T47D (cell line): Measurements from ENCODE around the gene ZNF668.

Source experiments
- DNase-seq, 2 experiments: peaks; one replicate each; pipeline versions ENCODE4 v3.0.0 to v3.0.0-alpha.2; 2011 to 2012; ENCODE audit warnings: low read depth in 1 of 2, low spot score in 1 of 2
- JUND ChIP-seq: IDR thresholded peaks from 2 replicates; pipeline ENCODE4 v1.6.1; 2012; ENCODE audit warnings: low read depth
- in situ Hi-C: cut with HindIII; loops from 2 replicates; pipeline ENCODE4 v1.10.0; 2016; ENCODE audit warnings: low sequenced_read_pairs, low pct_unique_long_range_greater_than_20kb

Gene ZNF668

GRCh38 chr16:31073142-31073969 lies 684 bp downstream of the ZNF668 start:
- in situ Hi-C loops, result no loop called here
- TF ChIP-seq JUND, result no peak
- DNase-seq, result peak; percentile 86 to 92

DNA sequence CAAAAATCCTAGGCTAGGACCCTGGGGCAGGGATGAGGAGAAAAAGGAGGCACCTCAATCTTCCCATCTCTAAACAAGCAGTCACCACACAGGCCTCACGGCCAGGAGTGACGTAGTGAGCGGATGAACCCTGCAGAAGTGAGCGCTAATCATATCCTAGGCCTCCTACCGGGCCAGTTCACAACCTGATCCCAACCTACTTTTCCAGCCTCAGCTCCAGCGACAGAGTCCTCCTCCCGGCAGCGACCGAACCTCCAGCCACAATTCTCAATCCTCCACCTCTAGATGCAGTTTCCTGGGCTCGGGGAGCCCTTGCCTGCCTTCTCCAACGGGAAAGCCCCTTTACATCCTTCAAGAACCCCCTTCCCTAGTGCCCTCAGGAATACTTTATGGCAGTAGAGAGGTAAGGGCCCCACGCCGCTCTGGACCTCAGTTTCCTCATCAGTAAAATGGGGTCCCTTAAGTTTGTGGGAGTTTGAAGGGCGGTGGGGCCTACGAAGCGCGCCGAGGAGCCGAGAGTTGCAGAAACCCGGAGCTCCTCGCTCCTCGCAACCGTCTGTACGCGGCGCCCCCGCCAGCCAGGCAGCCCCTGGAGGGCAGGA lies 1.4 kb downstream of the ZNF668 start:
- in situ Hi-C loops, result no loop called here
- no peak for TF ChIP-seq JUND
- DNase-seq, result peak; percentile 70 to 81

GRCh38 chr16:31071861-31072260 lies 2.2 kb downstream of the ZNF668 start:
- no peak for DNase-seq
- in situ Hi-C loops, result no loop called here
- no peak for TF ChIP-seq JUND

DNA sequence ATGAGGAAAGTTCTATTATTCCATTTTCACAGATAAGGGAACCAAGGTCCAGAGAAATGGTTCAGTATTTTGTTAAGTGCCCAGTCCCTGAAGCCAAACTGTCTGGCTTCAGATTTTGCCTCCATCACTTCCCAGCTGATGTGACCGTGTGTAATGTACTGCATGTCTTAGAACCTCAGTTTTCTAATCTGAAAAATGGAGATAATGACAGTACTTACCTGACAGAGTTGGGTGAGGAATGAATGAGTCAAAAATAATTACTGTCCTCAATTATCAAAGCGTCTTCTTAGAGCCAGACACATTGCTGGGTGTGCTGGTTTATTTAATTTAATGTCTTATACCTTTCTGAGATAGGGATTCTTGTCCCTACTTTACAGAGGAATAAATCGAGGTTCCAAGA lies 6.7 kb downstream of the ZNF668 start:
- DNase-seq, result no peak
- in situ Hi-C loops, result no loop called here
- TF ChIP-seq JUND, result no peak

- in situ Hi-C loops, result no loop called here
- DNase-seq, result no peak
- no peak for TF ChIP-seq JUND
Observed at GRCh38 chr16:31064882-31065461, 9.1 kb downstream of the ZNF668 start.

GRCh38 chr16:31063843-31064611 lies 10.0 kb downstream of the ZNF668 start:
- no peak for DNase-seq
- in situ Hi-C loops, result no loop called here
- TF ChIP-seq JUND, result no peak

DNA sequence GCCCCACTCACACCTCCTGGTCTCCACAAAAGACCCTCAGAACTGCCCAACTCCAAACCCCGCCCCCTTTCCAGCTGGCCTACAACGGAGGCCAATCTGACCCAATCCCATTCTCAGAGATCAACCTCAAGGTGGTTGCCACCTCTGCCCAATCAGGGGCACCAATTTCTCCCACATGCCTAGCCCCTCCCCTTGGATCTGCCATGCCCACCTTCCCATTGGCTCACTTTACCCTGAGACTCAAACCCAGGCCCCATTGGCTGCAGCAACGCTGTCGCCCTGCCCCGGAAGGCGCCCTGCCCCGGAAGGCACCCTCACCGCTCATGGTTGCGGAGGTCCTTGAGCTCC lies 10.6 kb downstream of the ZNF668 start:
- in situ Hi-C loops, result no loop called here
- no peak for DNase-seq
- TF ChIP-seq JUND, result no peak

DNA sequence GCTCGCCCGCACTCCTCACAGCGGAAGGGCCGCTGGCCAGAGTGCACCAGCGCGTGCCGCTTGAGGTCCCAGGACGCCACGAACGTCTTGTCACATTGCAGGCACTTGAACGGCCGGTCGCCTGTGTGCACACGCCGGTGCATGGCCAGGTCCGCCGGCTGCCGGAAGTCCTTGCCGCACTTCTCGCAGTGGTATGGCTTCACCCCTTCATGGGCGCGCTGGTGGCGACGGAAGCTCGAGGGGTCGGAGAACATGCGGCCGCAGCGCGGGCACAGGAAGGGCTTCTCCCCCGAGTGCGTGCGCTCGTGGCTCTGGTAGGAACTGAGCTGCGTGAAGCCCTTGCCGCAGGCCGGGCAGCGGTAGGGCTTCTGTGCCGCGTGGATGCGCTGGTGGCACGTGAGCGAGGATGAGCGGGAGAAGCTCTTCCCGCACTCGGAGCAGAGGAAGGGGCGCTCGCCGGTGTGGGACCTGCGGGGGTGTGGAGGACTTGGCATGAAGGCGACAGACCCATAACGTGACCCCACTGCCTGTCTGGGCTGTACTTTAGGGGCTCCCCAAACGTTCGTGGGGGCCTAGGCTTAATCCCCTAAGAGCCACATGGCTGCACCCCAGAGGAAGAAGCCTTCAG lies 12.1 kb downstream of the ZNF668 start:
- no peak for DNase-seq
- in situ Hi-C loops, result no loop called here

GRCh38 chr16:31061126-31061812 lies 12.8 kb downstream of the ZNF668 start:
- in situ Hi-C loops, result no loop called here
- no peak for TF ChIP-seq JUND
- DNase-seq, result no peak

More for the DNA sequence above, 12.1 kb downstream of the ZNF668 start:
- TF ChIP-seq JUND, result no peak

GRCh38 chr16:31055613-31056012 lies 18.4 kb downstream of the ZNF668 start:
- in situ Hi-C loops, result no loop called here
- DNase-seq, result no peak

DNA sequence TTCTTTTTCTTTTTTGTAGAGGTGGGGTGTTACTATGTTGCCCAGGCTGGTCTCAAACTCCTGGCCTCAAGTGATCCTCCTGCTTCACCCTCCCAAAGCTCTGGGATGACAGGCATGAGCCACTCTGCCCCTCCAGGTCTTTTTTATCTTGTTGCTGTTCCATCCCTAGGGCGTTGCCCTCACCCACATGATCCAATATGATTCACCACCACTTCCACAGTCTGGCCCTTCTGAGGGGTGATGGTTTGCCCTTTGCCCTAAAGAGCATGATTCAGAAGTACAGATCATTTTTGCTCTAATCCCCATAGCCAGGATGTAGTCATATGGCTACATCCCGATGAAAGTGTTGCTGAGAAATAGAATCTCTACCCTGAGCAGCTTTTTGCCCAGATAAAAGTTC lies 21.9 kb downstream of the ZNF668 start:
- no peak for TF ChIP-seq JUND
- in situ Hi-C loops, result no loop called here
- no peak for DNase-seq

More at GRCh38 chr16:31055613-31056012, 18.4 kb downstream of the ZNF668 start:
- TF ChIP-seq JUND, result no peak
